Stimulated activated naive CD8-positive, alpha-beta T cell treated with anti-CD3 and anti-CD28 coated beads, Interleukin-15, amount 100 ng/mL, for 72 hours (primary cell): ENCODE results near the gene XXYLT1.

ENCODE experiments used
- ATAC-seq: fragments of 150-1000 bp; cut with Tn5 transposase; 2 replicates; pipeline ENCODE4 v1.10.0; 2021; ENCODE audit warnings: mild to moderate bottlenecking, moderate library complexity
- DNase-seq, 2 donors: peaks; one replicate each; pipeline ENCODE4 v3.0.0; 2021 to 2022
- H3K27ac Mint-ChIP-seq, 2 donors: one replicate each; pipeline ENCODE4 v1.8.0; 2022; ENCODE audit warnings: mild to moderate bottlenecking in 2 of 2, mixed read lengths in 2 of 2, moderate library complexity in 2 of 2
- H3K27me3 Mint-ChIP-seq: one replicate; pipeline ENCODE4 v1.8.0; 2022; ENCODE audit warnings: mixed read lengths
- H3K4me1 Mint-ChIP-seq: one replicate; pipeline ENCODE4 v1.8.0; 2022; ENCODE audit warnings: mild to moderate bottlenecking, mixed read lengths
- H3K4me3 Mint-ChIP-seq, 2 donors: one replicate each; pipeline ENCODE4 v1.8.0; 2022; ENCODE audit warnings: mild to moderate bottlenecking in 2 of 2, mixed read lengths in 2 of 2, moderate library complexity in 1 of 2
- H3K9me3 Mint-ChIP-seq, 2 donors: one replicate each; pipeline ENCODE4 v1.8.0; 2022; ENCODE audit warnings: mixed read lengths in 2 of 2

Gene XXYLT1

GRCh38 chr3:195258449-195259153 is 12.4 kb downstream of the XXYLT1 start:
- Mint-ChIP-seq H3K4me1 (peaks cover 38% of the 10 kb centered on the region), H3K27ac (peak overlapping the region in 1 of 2 donors; percentile 73), H3K27me3 (no peaks in the 10 kb centered on the region), H3K9me3 (no peaks in the 10 kb centered on the region), H3K4me3 (peak overlapping the region; percentile 29 to 79)
- ATAC-seq = peak; percentile 0
- peak in 1 of 2 donors; percentile 30 for DNase-seq

GRCh38 chr3:195257454-195258448 is 13.2 kb downstream of the XXYLT1 start:
- no peak for ATAC-seq
- H3K4me1 Mint-ChIP-seq = peaks cover 39% of the 10 kb centered on the region
- H3K27me3 Mint-ChIP-seq = no peaks in the 10 kb centered on the region
- no peak overlapping the region for H3K4me3 Mint-ChIP-seq
- H3K9me3 Mint-ChIP-seq = no peaks in the 10 kb centered on the region
- H3K27ac Mint-ChIP-seq = no peak overlapping the region
- no peak for DNase-seq

- no peaks in the 10 kb centered on the region for H3K27me3 Mint-ChIP-seq
- no peak overlapping the region for H3K27ac Mint-ChIP-seq
- ATAC-seq (no peak), DNase-seq (no peak)
- no peaks in the 10 kb centered on the region for H3K9me3 Mint-ChIP-seq
- H3K4me1 Mint-ChIP-seq = peaks cover 48% of the 10 kb centered on the region
- H3K4me3 Mint-ChIP-seq = no peak overlapping the region
Measured at GRCh38 chr3:195256639-195257453, 14.1 kb downstream of the XXYLT1 start.

GRCh38 chr3:195255571-195256501 is 15.1 kb downstream of the XXYLT1 start:
- Mint-ChIP-seq H3K27ac (peak overlapping the region in 1 of 2 donors; percentile 54), H3K4me1 (peaks cover 52% of the 10 kb centered on the region)
- no peak for DNase-seq

GRCh38 chr3:195255176-195255500 is 15.8 kb downstream of the XXYLT1 start:
- Mint-ChIP-seq H3K4me1 (peaks cover 52% of the 10 kb centered on the region), H3K4me3 (no peak overlapping the region), H3K27ac (no peak overlapping the region), H3K9me3 (no peaks in the 10 kb centered on the region), H3K27me3 (no peaks in the 10 kb centered on the region)
- ATAC-seq = no peak
- no peak for DNase-seq

More at GRCh38 chr3:195255571-195256501, 15.1 kb downstream of the XXYLT1 start:
- Mint-ChIP-seq H3K27me3 (no peaks in the 10 kb centered on the region), H3K4me3 (no peak overlapping the region), H3K9me3 (no peaks in the 10 kb centered on the region)
- no peak for ATAC-seq

- H3K27ac Mint-ChIP-seq = peak overlapping the region in 1 of 2 donors; percentile 59
Measured at GRCh38 chr3:195254454-195255175, 16.3 kb downstream of the XXYLT1 start.

GRCh38 chr3:195253923-195254432 is 17.0 kb downstream of the XXYLT1 start:
- no peak for ATAC-seq
- Mint-ChIP-seq H3K4me3 (no peak overlapping the region), H3K27ac (no peak overlapping the region), H3K27me3 (no peaks in the 10 kb centered on the region), H3K9me3 (no peaks in the 10 kb centered on the region), H3K4me1 (peaks cover 61% of the 10 kb centered on the region)
- DNase-seq = no peak

More at GRCh38 chr3:195254454-195255175, 16.3 kb downstream of the XXYLT1 start:
- Mint-ChIP-seq H3K9me3 (no peaks in the 10 kb centered on the region), H3K4me1 (peaks cover 57% of the 10 kb centered on the region), H3K4me3 (no peak overlapping the region), H3K27me3 (no peaks in the 10 kb centered on the region)
- DNase-seq (no peak), ATAC-seq (no peak)

- H3K4me3 Mint-ChIP-seq = peak overlapping the region in 1 of 2 donors; percentile 54
- H3K27me3 Mint-ChIP-seq = no peaks in the 10 kb centered on the region
- H3K9me3 Mint-ChIP-seq = no peaks in the 10 kb centered on the region
- H3K27ac Mint-ChIP-seq = peak overlapping the region in 1 of 2 donors; percentile 21
- DNase-seq = peak in 1 of 2 donors; percentile 45
- ATAC-seq = peak; percentile 82
- H3K4me1 Mint-ChIP-seq = peaks cover 57% of the 10 kb centered on the region
Measured at GRCh38 chr3:195251336-195252065, 19.5 kb downstream of the XXYLT1 start.

- Mint-ChIP-seq H3K4me1 (peaks cover 57% of the 10 kb centered on the region), H3K9me3 (no peaks in the 10 kb centered on the region), H3K27ac (no peak overlapping the region), H3K4me3 (peak overlapping the region; percentile 8 to 23), H3K27me3 (no peaks in the 10 kb centered on the region)
- peak; percentile 40 for ATAC-seq
- no peak for DNase-seq
Measured at GRCh38 chr3:195250473-195251251, 20.3 kb downstream of the XXYLT1 start.

- peak overlapping the region in 1 of 2 donors; percentile 67 for H3K27ac Mint-ChIP-seq
- ATAC-seq (no peak), DNase-seq (no peak)
- H3K4me1 Mint-ChIP-seq = peaks cover 57% of the 10 kb centered on the region
- H3K27me3 Mint-ChIP-seq = no peaks in the 10 kb centered on the region
- no peak overlapping the region for H3K4me3 Mint-ChIP-seq
- no peaks in the 10 kb centered on the region for H3K9me3 Mint-ChIP-seq
Measured at GRCh38 chr3:195249858-195250464, 21.0 kb downstream of the XXYLT1 start.

- Mint-ChIP-seq H3K27ac (no peak overlapping the region), H3K9me3 (no peaks in the 10 kb centered on the region), H3K4me1 (peaks cover 57% of the 10 kb centered on the region), H3K4me3 (no peak overlapping the region), H3K27me3 (no peaks in the 10 kb centered on the region)
- no peak for DNase-seq
- no peak for ATAC-seq
Measured at GRCh38 chr3:195249057-195249770, 21.7 kb downstream of the XXYLT1 start.

- no peak overlapping the region for H3K27ac Mint-ChIP-seq
- ATAC-seq (no peak), DNase-seq (no peak)
- H3K4me1 Mint-ChIP-seq = peaks cover 57% of the 10 kb centered on the region
- no peaks in the 10 kb centered on the region for H3K27me3 Mint-ChIP-seq
- no peak overlapping the region for H3K4me3 Mint-ChIP-seq
- no peaks in the 10 kb centered on the region for H3K9me3 Mint-ChIP-seq
Measured at GRCh38 chr3:195248281-195248680, 22.7 kb downstream of the XXYLT1 start.
